Measurements from ENCODE around the gene PAPOLB.

Gene PAPOLB

DNA sequence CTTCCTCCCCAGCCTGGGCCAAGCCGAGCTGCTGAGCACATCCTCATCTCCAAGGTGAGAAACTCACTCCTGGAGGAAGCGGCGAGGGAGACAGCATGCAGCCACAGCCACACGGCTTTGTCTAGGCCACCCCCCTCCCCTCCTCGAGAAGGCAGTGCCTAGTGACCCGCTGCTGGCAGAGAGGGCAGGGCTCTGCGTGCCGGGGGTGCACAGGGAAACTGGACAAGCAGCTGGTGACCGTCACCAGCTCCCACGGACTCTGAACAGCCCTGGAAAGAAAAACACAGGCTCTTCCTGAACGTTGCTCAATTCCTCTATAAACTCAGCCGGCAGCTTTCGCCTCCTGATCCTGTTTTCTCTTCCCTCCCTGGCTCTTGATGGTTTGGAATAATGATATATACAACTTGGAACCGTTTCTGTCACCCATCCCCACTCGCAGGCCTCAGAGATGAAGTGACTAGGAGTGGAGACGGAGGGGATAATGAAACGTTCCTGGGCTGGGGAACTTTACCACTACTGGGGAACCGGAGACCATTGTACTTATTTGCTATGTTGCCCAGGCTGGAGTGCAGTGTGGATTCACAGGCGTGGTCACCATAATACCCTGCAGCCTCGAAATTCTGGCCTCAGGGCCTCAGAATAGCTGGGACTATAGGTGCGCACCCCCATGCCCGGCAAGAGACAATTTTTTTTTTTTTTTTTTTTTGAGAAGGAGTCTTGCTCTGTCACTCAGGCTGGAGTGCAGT, 19.3 kb downstream of the PAPOLB start:
- Histone ChIP-seq H3K36me3 (ENCODE audit: control insufficient read depth, insufficient read depth, low read length) (no peaks in the 10 kb centered on the region), H3K4me1 (no peaks in the 10 kb centered on the region), H3K4me3 (ENCODE audit: low read depth, low read length) (no peak overlapping the region), H3K27me3 (ENCODE audit: control insufficient read depth, insufficient read depth, low read length) (no peaks in the 10 kb centered on the region), H3K9ac (no peak overlapping the region), H2AFZ (no peak overlapping the region), H3K27ac (no peak overlapping the region), H3K79me2 (no peaks in the 10 kb centered on the region), H3K4me2 (ENCODE audit: low read length) (no peak overlapping the region), H3K9me3 (ENCODE audit: control insufficient read depth, low read length) (no peaks in the 10 kb centered on the region)
- TF ChIP-seq, protein P1, sequence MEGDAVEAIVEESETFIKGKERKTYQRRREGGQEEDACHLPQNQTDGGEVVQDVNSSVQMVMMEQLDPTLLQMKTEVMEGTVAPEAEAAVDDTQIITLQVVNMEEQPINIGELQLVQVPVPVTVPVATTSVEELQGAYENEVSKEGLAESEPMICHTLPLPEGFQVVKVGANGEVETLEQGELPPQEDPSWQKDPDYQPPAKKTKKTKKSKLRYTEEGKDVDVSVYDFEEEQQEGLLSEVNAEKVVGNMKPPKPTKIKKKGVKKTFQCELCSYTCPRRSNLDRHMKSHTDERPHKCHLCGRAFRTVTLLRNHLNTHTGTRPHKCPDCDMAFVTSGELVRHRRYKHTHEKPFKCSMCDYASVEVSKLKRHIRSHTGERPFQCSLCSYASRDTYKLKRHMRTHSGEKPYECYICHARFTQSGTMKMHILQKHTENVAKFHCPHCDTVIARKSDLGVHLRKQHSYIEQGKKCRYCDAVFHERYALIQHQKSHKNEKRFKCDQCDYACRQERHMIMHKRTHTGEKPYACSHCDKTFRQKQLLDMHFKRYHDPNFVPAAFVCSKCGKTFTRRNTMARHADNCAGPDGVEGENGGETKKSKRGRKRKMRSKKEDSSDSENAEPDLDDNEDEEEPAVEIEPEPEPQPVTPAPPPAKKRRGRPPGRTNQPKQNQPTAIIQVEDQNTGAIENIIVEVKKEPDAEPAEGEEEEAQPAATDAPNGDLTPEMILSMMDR (IDR thresholded peaks at IDR 0.05): no peak

DNA sequence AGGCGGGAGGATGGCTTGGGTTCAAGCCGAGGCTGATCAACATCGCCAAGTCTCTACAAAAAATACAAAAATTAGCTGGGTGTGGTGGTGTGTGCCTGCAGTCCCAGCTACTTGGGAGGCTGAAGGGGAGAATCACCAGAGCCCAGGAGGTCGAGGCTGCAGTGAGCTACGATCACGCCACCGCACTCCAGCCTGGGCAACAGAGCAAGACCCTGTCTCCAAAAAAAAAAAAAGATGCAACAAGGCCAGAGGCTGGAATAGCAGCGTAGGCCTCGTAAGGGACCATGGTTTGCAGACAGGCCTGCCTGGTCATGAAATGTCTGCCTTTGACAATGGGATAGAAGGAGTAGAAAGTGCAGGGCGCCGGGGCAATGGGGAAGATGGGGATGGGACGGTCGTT, 20.0 kb downstream of the PAPOLB start:
- no peaks in the 10 kb centered on the region for H3K27me3 ChIP-seq (ENCODE audit: control insufficient read depth, insufficient read depth, low read length)
- TF ChIP-seq, protein P1 (IDR thresholded peaks at IDR 0.05): no peak
- no peak overlapping the region for H2AFZ ChIP-seq
- no peaks in the 10 kb centered on the region for H3K36me3 ChIP-seq (ENCODE audit: control insufficient read depth, insufficient read depth, low read length)
- H3K4me3 ChIP-seq (ENCODE audit: low read depth, low read length): no peak overlapping the region
- H3K9me3 ChIP-seq (ENCODE audit: control insufficient read depth, low read length): no peaks in the 10 kb centered on the region
- H3K4me1 ChIP-seq: no peaks in the 10 kb centered on the region
- no peak overlapping the region for H3K9ac ChIP-seq
- H3K79me2 ChIP-seq: no peaks in the 10 kb centered on the region
- H3K27ac ChIP-seq: no peak overlapping the region
- H3K4me2 ChIP-seq (ENCODE audit: low read length): no peak overlapping the region

DNA sequence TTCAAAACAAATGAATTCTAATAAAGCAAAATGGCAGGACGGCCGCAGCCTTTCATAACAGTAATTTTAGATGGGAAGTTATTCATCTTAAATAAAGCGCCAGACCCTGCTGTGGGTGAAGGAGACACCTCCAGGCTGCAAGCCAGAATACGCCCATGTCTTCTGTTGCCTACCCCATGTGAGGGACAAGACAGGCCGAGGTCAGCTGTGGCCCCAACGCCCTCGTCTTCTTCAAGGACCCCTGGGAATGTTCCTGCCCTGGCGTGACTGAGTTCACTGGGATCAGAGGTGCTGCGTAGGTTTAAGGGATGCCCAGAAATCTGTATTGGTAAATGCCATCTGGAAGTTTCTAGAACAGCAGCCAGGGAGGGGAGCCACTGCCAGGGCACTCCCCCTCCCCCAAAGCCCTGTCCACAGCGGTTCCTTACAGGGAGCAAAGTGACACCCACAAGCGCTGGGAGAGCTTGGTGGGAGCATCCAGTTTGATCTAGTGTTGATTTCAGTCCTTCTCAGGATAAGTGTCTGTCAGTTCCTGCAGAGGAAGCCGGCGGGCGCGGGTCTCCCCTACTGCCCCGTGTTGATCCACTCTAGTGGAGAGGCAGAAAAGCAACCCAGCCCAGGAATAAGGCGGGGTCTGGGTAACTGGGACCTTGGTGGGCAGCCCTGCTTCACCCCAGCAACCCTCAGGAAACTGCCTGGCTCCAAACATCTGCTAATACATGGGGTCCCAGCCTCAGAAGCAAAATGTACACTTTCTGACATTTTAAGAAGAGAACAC, 20.6 kb downstream of the PAPOLB start:
- H3K9ac ChIP-seq: no peak overlapping the region
- no peaks in the 10 kb centered on the region for H3K27me3 ChIP-seq (ENCODE audit: control insufficient read depth, insufficient read depth, low read length)
- H3K27ac ChIP-seq: no peak overlapping the region
- H3K79me2 ChIP-seq: no peaks in the 10 kb centered on the region
- H3K9me3 ChIP-seq (ENCODE audit: control insufficient read depth, low read length): no peaks in the 10 kb centered on the region
- H3K4me1 ChIP-seq: no peaks in the 10 kb centered on the region
- H2AFZ ChIP-seq: no peak overlapping the region
- no peak overlapping the region for H3K4me2 ChIP-seq (ENCODE audit: low read length)
- TF ChIP-seq, protein P1 (IDR thresholded peaks at IDR 0.05): no peak
- H3K36me3 ChIP-seq (ENCODE audit: control insufficient read depth, insufficient read depth, low read length): no peaks in the 10 kb centered on the region
- no peak overlapping the region for H3K4me3 ChIP-seq (ENCODE audit: low read depth, low read length)

DNA sequence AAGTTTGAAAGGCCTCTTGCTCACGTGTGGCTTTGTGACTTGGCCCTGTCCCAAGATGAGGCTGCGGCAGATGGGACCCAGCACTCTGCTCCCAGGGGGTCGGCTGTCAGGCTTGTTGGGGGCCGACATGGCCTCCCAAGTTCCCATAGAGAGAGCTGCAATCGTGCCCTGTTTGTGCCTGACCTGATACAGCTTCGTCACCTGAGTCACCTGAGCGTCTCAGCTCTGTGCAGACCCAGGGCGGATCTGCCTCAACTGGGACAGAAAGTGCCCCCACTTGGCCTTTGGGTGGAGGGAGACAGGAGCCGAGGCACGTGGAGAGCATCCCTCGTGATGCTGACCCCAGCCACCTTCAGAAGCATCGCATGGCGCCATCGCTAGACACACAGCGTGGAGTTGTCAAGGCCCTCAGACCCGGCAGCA, 21.7 kb downstream of the PAPOLB start:
- Histone ChIP-seq H3K27me3 (ENCODE audit: control insufficient read depth, insufficient read depth, low read length) (no peaks in the 10 kb centered on the region), H3K79me2 (no peaks in the 10 kb centered on the region), H3K4me1 (no peaks in the 10 kb centered on the region), H3K36me3 (ENCODE audit: control insufficient read depth, insufficient read depth, low read length) (no peaks in the 10 kb centered on the region), H2AFZ (no peak overlapping the region), H3K27ac (no peak overlapping the region), H3K4me3 (ENCODE audit: low read depth, low read length) (no peak overlapping the region), H3K9ac (no peak overlapping the region), H3K9me3 (ENCODE audit: control insufficient read depth, low read length) (no peaks in the 10 kb centered on the region), H3K4me2 (ENCODE audit: low read length) (no peak overlapping the region)
- TF ChIP-seq, protein P1 (IDR thresholded peaks at IDR 0.05): no peak

Measured in parathyroid adenoma (tissue), 2 donors.